Measurements from ENCODE around the gene MSLN.

GRCh38 chr16:805474-805873, 44.9 kb downstream of the MSLN start:
- TF ChIP-seq CTCF (IDR thresholded peaks at IDR 0.05) (no peak), POLR2A (IDR thresholded peaks at IDR 0.05) (no peak)

Measured in lower leg skin (tissue), 3 donors.